Mesodermal cell (in vitro differentiated cells): Measurements from ENCODE around the gene RNF166.
A peak's percentile ranks its signal among the peaks of the same experiment; 100 is the strongest.

Experiments used
- H3K27ac ChIP-seq: 2 replicates; pipeline ENCODE4 v1.7.0; 2013; ENCODE audit warnings: mild to moderate bottlenecking, low read depth, low read length, moderate library complexity; ENCODE audit not compliant: severe bottlenecking
- H3K36me3 ChIP-seq: 2 replicates; pipeline ENCODE4 v1.7.1; 2013; ENCODE audit warnings: mild to moderate bottlenecking, low read length, moderate library complexity; ENCODE audit not compliant: control insufficient read depth, insufficient read depth
- H3K4me1 ChIP-seq: one replicate; pipeline ENCODE4 v1.7.1; 2013; ENCODE audit warnings: mild to moderate bottlenecking, low read length; ENCODE audit not compliant: insufficient read depth, control insufficient read depth, poor library complexity, severe bottlenecking
- H3K4me3 ChIP-seq: 2 replicates; pipeline ENCODE4 v1.7.0; 2013; ENCODE audit warnings: low read length, control low read depth, mild to moderate bottlenecking; ENCODE audit not compliant: insufficient read depth, poor library complexity, severe bottlenecking; ENCODE audit errors: extremely low read depth
- H3K9me3 ChIP-seq: 2 replicates; pipeline ENCODE4 v1.7.1; 2013; ENCODE audit warnings: mild to moderate bottlenecking, low read length, moderate library complexity; ENCODE audit not compliant: control insufficient read depth
- WGBS, 2 experiments: methylation state at CpG; one replicate each; pipeline ENCODE4 v1.1.5; 2013; ENCODE audit warnings: missing lambda C conversion rate in 2 of 2; ENCODE audit not compliant: insufficient coverage in 2 of 2; 5-methylcytosine and 5-hydroxymethylcytosine counted together

Gene RNF166

GRCh38 chr16:88665570-88665969 lies 40.6 kb downstream of the RNF166 start:
- no peaks in the 10 kb centered on the region for H3K9me3 ChIP-seq
- H3K27ac ChIP-seq: no peak overlapping the region
- 100% methylated on average over 1 to 2 of the region's 3 CpGs for WGBS, 2 experiments
- no peaks in the 10 kb centered on the region for H3K4me1 ChIP-seq
- H3K4me3 ChIP-seq: no peak overlapping the region
- H3K36me3 ChIP-seq: peaks cover 31% of the 10 kb centered on the region

- H3K4me1 ChIP-seq: peaks cover 3% of the 10 kb centered on the region
- 96 to 100% methylated on average over 3 to 4 of the region's 4 CpGs for WGBS, 2 experiments
- H3K4me3 ChIP-seq: no peak overlapping the region
- peaks cover 34% of the 10 kb centered on the region for H3K36me3 ChIP-seq
- no peak overlapping the region for H3K27ac ChIP-seq
- H3K9me3 ChIP-seq: no peaks in the 10 kb centered on the region
These were observed 41.1 kb downstream of the RNF166 start for GRCh38 chr16:88665148-88665547.

GRCh38 chr16:88662843-88663606 lies 43.2 kb downstream of the RNF166 start, which contains the start of gene MVD:
TSS of gene MVD (minus strand) at chr16:88663091. CDS start at chr16:88663080, 11 bp downstream.
- Histone ChIP-seq H3K36me3 (peaks cover 45% of the 10 kb centered on the region), H3K27ac (peak within 1 kb of the TSS; percentile 71), H3K9me3 (no peaks in the 10 kb centered on the region), H3K4me1 (peaks cover 13% of the 10 kb centered on the region), H3K4me3 (peak within 1 kb of the TSS; percentile 98)
- 0% methylated on average over 77 to 79 of the region's 88 CpGs for WGBS, 2 experiments

GRCh38 chr16:88662222-88662842 lies 43.9 kb downstream of the RNF166 start:
- peak overlapping the region; percentile 71 for H3K27ac ChIP-seq
- 1 to 2% methylated on average over 38 to 40 of the region's 49 CpGs for WGBS, 2 experiments
- H3K4me1 ChIP-seq: peaks cover 13% of the 10 kb centered on the region
- no peaks in the 10 kb centered on the region for H3K9me3 ChIP-seq
- peak overlapping the region; percentile 98 for H3K4me3 ChIP-seq
- H3K36me3 ChIP-seq: peaks cover 52% of the 10 kb centered on the region

- no peaks in the 10 kb centered on the region for H3K9me3 ChIP-seq
- H3K4me1 ChIP-seq: peaks cover 13% of the 10 kb centered on the region
- peaks cover 58% of the 10 kb centered on the region for H3K36me3 ChIP-seq
- H3K4me3 ChIP-seq: peak overlapping the region; percentile 98
- 81 to 83% methylated on average over 4 to 8 of the region's 10 CpGs for WGBS, 2 experiments
- no peak overlapping the region for H3K27ac ChIP-seq
These were observed 44.7 kb downstream of the RNF166 start for GRCh38 chr16:88661468-88661867.

- Histone ChIP-seq H3K4me1 (peaks cover 13% of the 10 kb centered on the region), H3K4me3 (no peak overlapping the region), H3K27ac (no peak overlapping the region), H3K36me3 (peaks cover 64% of the 10 kb centered on the region), H3K9me3 (no peaks in the 10 kb centered on the region)
- WGBS, 2 experiments: 95 to 98% methylated on average over 24 to 25 of the region's 25 CpGs
These were observed 47.0 kb downstream of the RNF166 start for GRCh38 chr16:88659160-88659559.

- Histone ChIP-seq H3K4me1 (peaks cover 13% of the 10 kb centered on the region), H3K4me3 (no peak overlapping the region), H3K36me3 (peaks cover 68% of the 10 kb centered on the region), H3K27ac (no peak overlapping the region), H3K9me3 (no peaks in the 10 kb centered on the region)
- 93 to 98% methylated on average over 9 to 11 of the region's 15 CpGs for WGBS, 2 experiments
These were observed 47.5 kb downstream of the RNF166 start for GRCh38 chr16:88658714-88659113.

GRCh38 chr16:88657371-88657770 lies 48.8 kb downstream of the RNF166 start:
- peaks cover 82% of the 10 kb centered on the region for H3K36me3 ChIP-seq

GRCh38 chr16:88656291-88656980 lies 49.8 kb downstream of the RNF166 start:
- Histone ChIP-seq H3K27ac (no peak overlapping the region), H3K4me1 (peaks cover 26% of the 10 kb centered on the region), H3K9me3 (no peaks in the 10 kb centered on the region), H3K4me3 (no peak overlapping the region), H3K36me3 (peaks cover 91% of the 10 kb centered on the region)
- 95 to 97% methylated on average over 14 to 16 of the region's 25 CpGs for WGBS, 2 experiments

More at GRCh38 chr16:88657371-88657770, 48.8 kb downstream of the RNF166 start:
- Histone ChIP-seq H3K9me3 (no peaks in the 10 kb centered on the region), H3K27ac (no peak overlapping the region), H3K4me3 (no peak overlapping the region), H3K4me1 (peaks cover 18% of the 10 kb centered on the region)
- 96% methylated on average over 19 of the region's 19 CpGs for WGBS, 2 experiments

- H3K36me3 ChIP-seq: peaks cover 88% of the 10 kb centered on the region
- WGBS, 2 experiments: 91 to 94% methylated on average over 24 to 29 of the region's 29 CpGs
- H3K4me3 ChIP-seq: no peak overlapping the region
- H3K9me3 ChIP-seq: no peaks in the 10 kb centered on the region
- H3K27ac ChIP-seq: no peak overlapping the region
- peaks cover 28% of the 10 kb centered on the region for H3K4me1 ChIP-seq
These were observed 50.4 kb downstream of the RNF166 start for GRCh38 chr16:88655733-88656281.
